Keratinocyte (primary cell): Measurements from ENCODE around the gene SLC27A3. TPM values are rescaled to one million over a fixed set of nuclear protein-coding genes. Genes with fewer than 3 reads are reported as not detected.

Experiments
- DNase-seq: peaks from one replicate; pipeline ENCODE4 v3.0.0-alpha.2; 2011; ENCODE audit warnings: low read depth, missing footprints, low spot score
- FAIRE-seq: peaks from 2 replicates; lab custom pipeline; 2011; peaks lifted over from hg19 to GRCh38; lab: Jason Lieb, UNC
- H2AFZ ChIP-seq: 2 replicates; pipeline ENCODE4 v1.6.0; 2012; ENCODE audit warnings: low read length, control low read depth, inconsistent platforms; ENCODE audit not compliant: control insufficient read depth
- H3K27ac ChIP-seq: 2 replicates; pipeline ENCODE4 v1.5.1; 2011; ENCODE audit warnings: low read length; ENCODE audit not compliant: control insufficient read depth, insufficient read depth
- H3K27me3 ChIP-seq: 3 replicates; pipeline ENCODE4 v1.6.0; 2011; ENCODE audit warnings: low read length; ENCODE audit not compliant: control insufficient read depth, insufficient read depth; ENCODE audit errors: extremely low read depth
- H3K36me3 ChIP-seq, 2 experiments: 2 replicates in 1 of 2; 3 replicates in 1 of 2; pipeline ENCODE4 v1.5.1; 2011; ENCODE audit warnings: low read length in 2 of 2, mild to moderate bottlenecking in 1 of 2; ENCODE audit not compliant: control insufficient read depth in 2 of 2, insufficient read depth in 2 of 2; ENCODE audit errors: extremely low read depth in 1 of 2
- H3K4me1 ChIP-seq: 3 replicates; pipeline ENCODE4 v1.5.1; 2011; ENCODE audit warnings: low read length; ENCODE audit not compliant: control insufficient read depth, insufficient read depth; ENCODE audit errors: extremely low read depth
- H3K4me2 ChIP-seq: 3 replicates; pipeline ENCODE4 v1.6.0; 2011; ENCODE audit warnings: low read depth, low read length; ENCODE audit not compliant: control insufficient read depth, insufficient read depth; ENCODE audit errors: extremely low read depth
- H3K4me3 ChIP-seq, 3 experiments: fragments of 200-600 bp in 1 of 3; sonication (generic) in 1 of 3; 2 replicates in 2 of 3; 3 replicates in 1 of 3; pipeline ENCODE4 v1.5.1; 2011 to 2016; ENCODE audit warnings: low read length in 3 of 3, mild to moderate bottlenecking in 3 of 3, control low read depth in 2 of 3, inconsistent platforms in 1 of 3, low read depth in 1 of 3, mixed read lengths in 1 of 3, mixed run types in 1 of 3, moderate library complexity in 1 of 3; ENCODE audit not compliant: control insufficient read depth in 2 of 3, insufficient read depth in 2 of 3; ENCODE audit errors: extremely low read depth in 1 of 3
- H3K79me2 ChIP-seq: 2 replicates; pipeline ENCODE4 v1.6.0; 2012; ENCODE audit warnings: low read length; ENCODE audit not compliant: control insufficient read depth, insufficient read depth
- H3K9ac ChIP-seq: 3 replicates; pipeline ENCODE4 v1.6.0; 2011; ENCODE audit warnings: low read length; ENCODE audit not compliant: control insufficient read depth, insufficient read depth; ENCODE audit errors: extremely low read depth
- H3K9me1 ChIP-seq: 3 replicates; pipeline ENCODE4 v1.6.0; 2011; ENCODE audit warnings: low read length; ENCODE audit not compliant: control insufficient read depth, insufficient read depth; ENCODE audit errors: extremely low read depth
- H3K9me3 ChIP-seq: 2 replicates; pipeline ENCODE4 v1.5.1; 2012; ENCODE audit warnings: low read depth, low read length; ENCODE audit not compliant: control insufficient read depth
- H4K20me1 ChIP-seq: 3 replicates; pipeline ENCODE4 v1.6.0; 2011; ENCODE audit warnings: low read length; ENCODE audit not compliant: control insufficient read depth, insufficient read depth; ENCODE audit errors: extremely low read depth
- CTCF ChIP-seq, 3 experiments: IDR thresholded peaks in 1 of 3; conservative IDR thresholded peaks in 1 of 3; optimal IDR thresholded peaks in 1 of 3; 2 replicates in 2 of 3; 3 replicates in 1 of 3; pipeline versions ENCODE3 to v1.5.1; 2011; ENCODE audit warnings: low read length in 3 of 3, mild to moderate bottlenecking in 3 of 3, moderate library complexity in 2 of 3, control low read depth in 1 of 3, inconsistent platforms in 1 of 3; ENCODE audit not compliant: insufficient read depth in 2 of 3; ENCODE audit errors: extremely low read depth in 1 of 3
- EZH2 ChIP-seq: IDR thresholded peaks from one replicate; pipeline ENCODE4 v1.6.1; 2012; ENCODE audit warnings: inconsistent platforms, mild to moderate bottlenecking, low read length, moderate library complexity
- dilution Hi-C: fragments of 300-500 bp; cut with MboI; formaldehyde crosslinking; loops from one replicate; pipeline ENCODE4 v1.7.0; 2020; ENCODE audit warnings: low sequenced_read_pairs; ENCODE audit not compliant: extremely low pct_ligation_motif_present
- polyA plus RNA-seq, 5 experiments: library from polyadenylated mRNA; depleted of rRNA in 3 of 5; stranded (reverse) in 3 of 5; stranded (forward) in 1 of 5; unstranded in 1 of 5; fragments of >200 nt; gene quantifications; 1 replicate in 1 of 5; 2 replicates in 3 of 5; 3 replicates in 1 of 5; pipeline versions ENCODE4 v1.2.1 to v1.2.3, GENCODE V29; 2011 to 2012; ENCODE audit warnings: missing spikeins in 2 of 5, low read depth in 1 of 5, low replicate concordance in 1 of 5

Gene SLC27A3
- polyA plus RNA-seq, 1 donor (not counting 4 experiments of a cell fraction or from before 2014, with no cell fraction given), result 7.4 TPM

DNA sequence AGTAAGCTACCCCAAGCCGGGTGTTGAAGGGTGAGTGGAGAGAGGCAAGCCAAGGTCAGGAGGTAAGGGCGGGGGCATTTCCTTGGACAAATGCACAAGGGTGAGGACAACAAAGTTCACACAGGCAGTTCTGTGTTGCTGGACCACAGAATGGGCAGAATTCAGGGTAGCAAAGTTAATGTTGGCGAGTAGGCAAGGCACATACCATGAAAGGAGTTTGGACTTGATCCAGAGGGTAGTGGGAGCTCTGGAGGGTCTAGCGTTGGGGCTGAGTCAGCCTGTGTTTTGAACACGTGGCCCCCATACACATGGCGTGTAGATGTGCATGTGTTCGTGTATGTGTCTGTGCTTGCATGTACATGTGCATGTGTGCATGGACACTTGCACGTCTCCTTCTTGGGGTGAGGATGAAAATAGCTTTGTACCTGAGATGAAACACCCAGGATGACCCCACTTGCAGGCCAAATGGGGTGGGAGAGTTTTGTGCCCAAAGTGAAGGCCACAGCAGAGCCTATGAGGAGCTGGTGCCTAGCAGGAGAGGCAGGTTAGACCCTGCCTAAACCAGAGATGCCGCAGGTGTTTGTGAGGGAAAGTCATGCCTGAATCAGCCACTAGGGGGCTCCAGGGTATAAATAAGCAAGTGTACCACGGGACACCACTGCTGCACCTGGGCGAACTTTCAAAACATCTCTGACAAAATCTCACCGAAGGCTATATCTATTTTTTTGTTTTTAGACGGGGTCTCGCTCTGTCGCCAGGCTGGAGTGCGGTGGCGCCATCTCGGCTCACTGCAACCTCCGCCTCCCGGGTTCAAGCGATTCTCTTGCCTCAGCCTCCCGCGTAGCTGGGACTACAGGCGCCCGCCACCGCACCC lies 21.8 kb downstream of the SLC27A3 start:
- Histone ChIP-seq H3K9me3 (no peaks in the 10 kb centered on the region), H4K20me1 (no peaks in the 10 kb centered on the region), H3K4me1 (no peaks in the 10 kb centered on the region), H3K4me3 (no peak overlapping the region), H3K9ac (no peak overlapping the region), H3K36me3 (peaks cover 0 to 6% of the 10 kb centered on the region in 2 experiments), H3K79me2 (no peaks in the 10 kb centered on the region), H3K27ac (no peak overlapping the region), H3K27me3 (no peaks in the 10 kb centered on the region), H3K4me2 (no peak overlapping the region), H2AFZ (no peak overlapping the region), H3K9me1 (no peaks in the 10 kb centered on the region)
- no peak for DNase-seq
- TF ChIP-seq EZH2 (no peak), CTCF (optimal IDR thresholded peaks at IDR 0.05 in 1 of 3, IDR thresholded peaks at IDR 0.05 in 1 of 3, conservative IDR thresholded peaks at IDR 0.05 in 1 of 3; ENCODE audit: extremely low read depth in 1 of 3, insufficient read depth in 2 of 3, low read length in 3 of 3) (peak; percentile 80 to 86 (median 83))
- dilution Hi-C loops, result no loop called here
- FAIRE-seq, result peak; percentile 85

- FAIRE-seq, result no peak
- TF ChIP-seq EZH2, result no peak
- H3K79me2 ChIP-seq, result no peaks in the 10 kb centered on the region
- dilution Hi-C loops, result no loop called here
- H3K9me1 ChIP-seq, result no peaks in the 10 kb centered on the region
- no peak overlapping the region for H3K27ac ChIP-seq
- no peaks in the 10 kb centered on the region for H3K9me3 ChIP-seq
- no peak for DNase-seq
- no peak overlapping the region for H3K4me2 ChIP-seq
- no peaks in the 10 kb centered on the region for H4K20me1 ChIP-seq
- H3K9ac ChIP-seq, result no peak overlapping the region
- no peaks in the 10 kb centered on the region for H3K4me1 ChIP-seq
- H2AFZ ChIP-seq, result no peak overlapping the region
- H3K36me3 ChIP-seq, result peaks cover 0 to 9% of the 10 kb centered on the region in 2 experiments
- no peaks in the 10 kb centered on the region for H3K27me3 ChIP-seq
- H3K4me3 ChIP-seq, result no peak overlapping the region
These were observed 23.2 kb downstream of the SLC27A3 start for GRCh38 chr1:153798468-153798780.
